K562 (cell line): Measurements from ENCODE around the gene FOXK2. TPM values are rescaled to one million over a fixed set of nuclear protein-coding genes. Genes with fewer than 3 reads are reported as not detected.

Experiments
- ATAC-seq: fragments of 200-7000 bp; cut with Tn5 transposase; 3 replicates; pipeline ENCODE4 v1.9.1; 2020; ENCODE audit warnings: moderate library complexity
- BruUV-seq: library from RNA; stranded (reverse); fragments of 400-500 nt; replicated peaks from 2 replicates; lab custom pipeline; 2021; lab: Mats Ljungman, UMichigan
- CTCF ChIA-PET: fragments of 300-600 bp; formaldehyde crosslinking; extraction: SDS; loops from one replicate; lab custom pipeline; 2021; ENCODE audit warnings: low intra/inter-chr PET ratio; lab: Yijun Ruan, JAX
- POLR2A ChIA-PET: fragments of 300-600, 350-650 bp; sonication (Branson Sonifier 250); formaldehyde crosslinking; extraction: SDS; loops from one replicate; lab custom pipeline; 2021; ENCODE audit warnings: antibody characterized with exemption, inconsistent platforms; lab: Yijun Ruan, JAX
- DNase-seq, 4 experiments: peaks; one replicate each; pipeline versions ENCODE4 v3.0.0 to v3.0.0-alpha.2; 2011 to 2018; ENCODE audit warnings: low spot score in 3 of 4, mixed read lengths in 3 of 4; ENCODE audit errors: extremely low read depth in 1 of 4
- FAIRE-seq: peaks from 2 replicates; lab custom pipeline; 2011; peaks lifted over from hg19 to GRCh38; lab: Jason Lieb, UNC
- H2AFZ ChIP-seq: 2 replicates; pipeline ENCODE4 v1.6.0; 2011; ENCODE audit warnings: low read depth, low read length, control low read depth, inconsistent platforms
- H3K27ac ChIP-seq: fragments of 200-600 bp; 3 replicates; pipeline ENCODE4 v1.8.0; 2011; ENCODE audit warnings: low read depth, mild to moderate bottlenecking, control low read depth, inconsistent platforms, low read length, moderate library complexity, mixed read lengths; ENCODE audit errors: extremely low read depth
- H3K27me3 ChIP-seq, 2 experiments: fragments of 300-600 bp in 1 of 2; 2 replicates in 1 of 2; 3 replicates in 1 of 2; pipeline versions ENCODE4 v1.6.0 to v1.8.0; 2011; ENCODE audit warnings: inconsistent platforms in 2 of 2, low read length in 2 of 2, mild to moderate bottlenecking in 1 of 2, mixed read lengths in 1 of 2, moderate library complexity in 1 of 2; ENCODE audit not compliant: control insufficient read depth in 2 of 2, insufficient read depth in 2 of 2
- H3K36me3 ChIP-seq: fragments of 300-600 bp; 3 replicates; pipeline ENCODE4 v1.8.0; 2011; ENCODE audit warnings: mild to moderate bottlenecking, low read length, inconsistent platforms; ENCODE audit not compliant: control insufficient read depth, insufficient read depth
- H3K4me1 ChIP-seq, 2 experiments: fragments of 200-600 bp in 1 of 2; replicated peaks in 1 of 2; 2 replicates in 1 of 2; 3 replicates in 1 of 2; pipeline versions ENCODE4 v1.5.1 to v1.8.0; 2011; ENCODE audit warnings: inconsistent platforms in 2 of 2, low read length in 2 of 2, mild to moderate bottlenecking in 1 of 2, mixed read lengths in 1 of 2, moderate library complexity in 1 of 2; ENCODE audit not compliant: control insufficient read depth in 2 of 2, insufficient read depth in 2 of 2
- H3K4me2 ChIP-seq: 2 replicates; pipeline ENCODE4 v1.6.1; 2011; ENCODE audit warnings: low read length, control low read depth, inconsistent platforms, mixed read lengths; ENCODE audit not compliant: insufficient read depth
- H3K4me3 ChIP-seq: fragments of 200-600 bp; sonication (generic), shearing (Covaris generic); 2 replicates; pipeline ENCODE4 v1.5.1; 2016; ENCODE audit warnings: control low read depth, inconsistent platforms
- H3K79me2 ChIP-seq: fragments of 200-600 bp; 3 replicates; pipeline ENCODE4 v1.8.0; 2011; ENCODE audit warnings: low read length, inconsistent platforms; ENCODE audit not compliant: control insufficient read depth, insufficient read depth
- H3K9ac ChIP-seq, 2 experiments: 2 replicates each; pipeline versions ENCODE4 v1.6.0 to v1.6.1; 2011; ENCODE audit warnings: low read depth in 2 of 2, low read length in 2 of 2, control low read depth in 1 of 2, inconsistent platforms in 1 of 2, mild to moderate bottlenecking in 1 of 2, mixed read lengths in 1 of 2; ENCODE audit not compliant: insufficient read depth in 1 of 2
- H3K9me1 ChIP-seq: one replicate; pipeline ENCODE4 v1.6.0; 2011; ENCODE audit warnings: inconsistent platforms, mild to moderate bottlenecking, low read length, moderate library complexity; ENCODE audit not compliant: control insufficient read depth, insufficient read depth
- H3K9me3 ChIP-seq: replicated peaks from 2 replicates; pipeline ENCODE4 v1.5.1; 2011; ENCODE audit warnings: low read depth, low read length, inconsistent platforms; ENCODE audit not compliant: control insufficient read depth, insufficient read depth
- H4K20me1 ChIP-seq: replicated peaks from 2 replicates; pipeline ENCODE4 v1.6.1; 2011; ENCODE audit warnings: low read length, inconsistent platforms, mixed read lengths; ENCODE audit not compliant: control insufficient read depth, insufficient read depth
- ADNP ChIP-seq: fragments of 200-800 bp; sonication (Bioruptor generic); IDR thresholded peaks from 2 replicates; pipeline ENCODE4 v1.6.1; 2016; ENCODE audit warnings: missing genetic modification characterization, missing compliant biosample characterization
- CC2D1A ChIP-seq: fragments of 450-650 bp; IDR thresholded peaks from 2 replicates; pipeline ENCODE4 v1.6.1; 2017; ENCODE audit warnings: mild to moderate bottlenecking
- CREB5 ChIP-seq: fragments of 250-450 bp; sonication (Bioruptor Pico); IDR thresholded peaks from 2 replicates; pipeline ENCODE4 v1.5.0; 2020; ENCODE audit warnings: mild to moderate bottlenecking
- HNRNPK ChIP-seq: fragments of 200-400 bp; formaldehyde crosslinking; IDR thresholded peaks from one replicate; pipeline ENCODE4 v1.6.1; 2018; ENCODE audit warnings: mild to moderate bottlenecking, low read depth, low read length; ENCODE audit not compliant: poor library complexity, severe bottlenecking
- LCOR ChIP-seq: sonication (generic); formaldehyde crosslinking; IDR thresholded peaks from 2 replicates; pipeline ENCODE4 v1.8.0; 2022; ENCODE audit warnings: mild to moderate bottlenecking, missing genetic modification reagents
- MEF2D ChIP-seq: conservative IDR thresholded peaks from 2 replicates; pipeline ENCODE4 v1.6.1; 2016; ENCODE audit warnings: low read depth, missing genetic modification characterization, missing compliant biosample characterization
- MITF ChIP-seq: IDR thresholded peaks from 2 replicates; pipeline ENCODE4 v1.6.1; 2014; ENCODE audit warnings: antibody characterized with exemption
- MYNN ChIP-seq, 2 experiments: sonication (generic); formaldehyde crosslinking in 1 of 2; IDR thresholded peaks; 2 replicates each; pipeline versions ENCODE4 v1.5.0 to v1.6.1; 2016 to 2020; ENCODE audit warnings: antibody characterized with exemption in 1 of 2, missing genetic modification reagents in 1 of 2
- POLR2B ChIP-seq: fragments of 450-650 bp; IDR thresholded peaks from 2 replicates; pipeline ENCODE4 v1.6.1; 2018; ENCODE audit warnings: low read depth; ENCODE audit not compliant: partially characterized antibody
- POLR2G ChIP-seq: fragments of 200-400 bp; formaldehyde crosslinking; IDR thresholded peaks from 2 replicates; pipeline ENCODE4 v1.6.1; 2017; ENCODE audit warnings: low read depth, mild to moderate bottlenecking, antibody characterized with exemption, low read length, moderate library complexity
- POLR2H ChIP-seq: IDR thresholded peaks from 2 replicates; pipeline ENCODE4 v1.6.1; 2016; ENCODE audit warnings: missing genetic modification characterization, low read depth, mild to moderate bottlenecking, control low read depth, missing compliant biosample characterization, moderate library complexity
- POU5F1 ChIP-seq: fragments of 150-350 bp; IDR thresholded peaks from 2 replicates; pipeline ENCODE4 v1.6.1; 2014; ENCODE audit warnings: borderline replicate concordance, low read length, low read depth, mild to moderate bottlenecking; ENCODE audit not compliant: partially characterized antibody
- RBM22 ChIP-seq: fragments of 200-400 bp; formaldehyde crosslinking; IDR thresholded peaks from 2 replicates; pipeline ENCODE4 v1.6.1; 2018; ENCODE audit warnings: low read length, low read depth; ENCODE audit not compliant: poor library complexity, severe bottlenecking
- SNAPC5 ChIP-seq: fragments of 250-450 bp; sonication (Bioruptor Pico); IDR thresholded peaks from 2 replicates; pipeline ENCODE4 v1.8.0; 2021; ENCODE audit warnings: moderate library complexity, mild to moderate bottlenecking, inconsistent platforms
- SNRNP70 ChIP-seq: fragments of 200-400 bp; formaldehyde crosslinking; optimal IDR thresholded peaks from 2 replicates; pipeline ENCODE3; 2017; ENCODE audit warnings: low read depth, low read length
- SUPT5H ChIP-seq: fragments of 450-650 bp; IDR thresholded peaks from 2 replicates; pipeline ENCODE4 v1.6.1; 2016
- ZNF134 ChIP-seq: fragments of 250-450 bp; sonication (Bioruptor Pico); conservative IDR thresholded peaks from 2 replicates; pipeline ENCODE4 v1.4.0; 2020
- ZNF253 ChIP-seq: fragments of 250-450 bp; sonication (Bioruptor Pico); conservative IDR thresholded peaks from 2 replicates; pipeline ENCODE4 v1.6.1; 2021; ENCODE audit warnings: mild to moderate bottlenecking
- ZNF699 ChIP-seq: fragments of 250-450 bp; sonication (Bioruptor Pico); IDR thresholded peaks from 2 replicates; pipeline ENCODE4 v1.8.0; 2021; ENCODE audit warnings: mild to moderate bottlenecking, moderate library complexity; ENCODE audit not compliant: insufficient replicate concordance
- WGBS: fragments of 100-300 bp; shearing (Covaris generic); methylation state at CpG from one replicate; pipeline ENCODE4 v1.1.6; 2016; ENCODE audit warnings: low coverage, mixed read lengths; ENCODE audit not compliant: insufficient coverage; ENCODE audit errors: missing lambda C conversion rate; 5-methylcytosine and 5-hydroxymethylcytosine counted together
- in situ Hi-C: fragments of 300-500 bp; cut with MboI; formaldehyde crosslinking; loops from 4 replicates; pipeline ENCODE4 v1.15.0; 2018; ENCODE audit warnings: inconsistent platforms, mixed read lengths
- intact Hi-C: fragments of 100-400 bp; cut with micrococcal nuclease; formaldehyde crosslinking; loops from 2 replicates; pipeline ENCODE4 v1.14.2; 2022
- polyA plus RNA-seq, 8 experiments: library from polyadenylated mRNA; depleted of rRNA in 4 of 8; stranded (reverse) in 5 of 8; unstranded in 3 of 8; fragments of >200 nt; fragmentation: Nextera tagmentation in 2 of 8; fragmentation: Illumina TruSeq in 1 of 8; extraction: Ambion mirVana in 2 of 8; extraction: Trizol in 1 of 8; gene quantifications; 2 replicates each; pipeline versions ENCODE4 v1.2.1 to v1.2.3, GENCODE V29; 2011 to 2014; ENCODE audit warnings: inconsistent platforms in 1 of 8, missing spikeins in 1 of 8
- total RNA-seq, 7 experiments: library from RNA; depleted of rRNA in 6 of 7; stranded (reverse); fragments of >200 nt in 6 of 7; fragmentation: Illumina TruSeq in 2 of 7; extraction: Trizol in 2 of 7; gene quantifications; 2 replicates each; pipeline versions ENCODE4 v1.2.1 to v1.2.3, GENCODE V29; 2011 to 2021; ENCODE audit warnings: low replicate concordance in 1 of 7

Gene FOXK2
- total and polyA plus RNA-seq, 9 of the 15 experiments (the other 6 are each of a cell fraction or from before 2014, with no cell fraction given) = 3.0 to 86.0 (median 44.1) TPM

- no peak for TF ChIP-seq SNAPC5 (CRISPR knock-in tag)
- no peak for TF ChIP-seq HNRNPK
Observed at GRCh38 chr17:82590216-82590615, 70.7 kb downstream of the FOXK2 start (continued).

- CTCF ChIA-PET = no interaction called here
- no TSS peak for BruUV-seq
- intact Hi-C loops (no loop called here), in situ Hi-C loops (no loop called here)
- 86% methylated on average over 14 of the region's 17 CpGs for WGBS
- no peak overlapping the region for H3K4me2 ChIP-seq
- H3K4me3 ChIP-seq = no peak overlapping the region
- no peaks in the 10 kb centered on the region for H3K9me3 ChIP-seq
- H2AFZ ChIP-seq = no peak overlapping the region
- no peaks in the 10 kb centered on the region for H4K20me1 ChIP-seq
- peaks cover 0 to 33% of the 10 kb centered on the region in 2 experiments; a peak in 2 of 5 replicates for H3K4me1 ChIP-seq
- H3K36me3 ChIP-seq = peaks cover 84% of the 10 kb centered on the region
- POLR2A ChIA-PET = interaction anchor here (1.2 kb wide), 1 partner anchor 14 kb away, joined by 3 read pairs; no protein-coding TSS in a partner anchor
- no peak for DNase-seq
- H3K9ac ChIP-seq = peak overlapping the region in 1 of 2 experiments; percentile 42; a peak in 2 of 4 replicates
- H3K79me2 ChIP-seq = peaks cover 20% of the 10 kb centered on the region; the same call in 2 of the 3 replicates
- no peak; the same call in 1 of the 3 replicates for ATAC-seq
- H3K27ac ChIP-seq = no peak overlapping the region
- FAIRE-seq = no peak
- no peaks in the 10 kb centered on the region for H3K27me3 ChIP-seq
- peaks cover 6% of the 10 kb centered on the region for H3K9me1 ChIP-seq
- TF ChIP-seq MEF2D (tag) (no peak), SNRNP70 (no peak), POLR2H (tag) (no peak), ZNF699 (CRISPR knock-in tag) (no peak), CC2D1A (no peak), POLR2G (peak; percentile 72), POLR2B (no peak), CREB5 (CRISPR knock-in tag) (no peak), LCOR (CRISPR knock-in tag) (no peak), MITF (no peak), MYNN (IDR thresholded peaks at IDR 0.05) (no peak), MYNN (CRISPR knock-in tag; IDR thresholded peaks at IDR 0.05) (no peak), ZNF253 (CRISPR knock-in tag) (no peak), SUPT5H (peak; percentile 48; the same call in 1 of the 2 replicates), ZNF134 (CRISPR knock-in tag) (no peak), RBM22 (peak; percentile 53), ADNP (tag) (no peak), POU5F1 (no peak)
Observed at GRCh38 chr17:82590881-82591539, 71.5 kb downstream of the FOXK2 start.
